Iris pigment epithelial cell (primary cell): ENCODE results near the gene UGT2A3.
"Not testable (repeated sequence)": the region's sequence is repeated elsewhere in the genome, so short reads cannot be mapped to it uniquely, and the experiment has no call there.

Experiments
- DNase-seq: peaks from one replicate; pipeline ENCODE4 v3.0.0-alpha.2; 2011; ENCODE audit warnings: low read depth

The UGT2A3 gene

GRCh38 chr4:68951078-68951805, at the start of gene UGT2A3:
Gene UGT2A3 (minus strand): TSS chr4:68951804. CDS start chr4:68951760, 44 bp downstream.
- DNase-seq, result no peak

DNA sequence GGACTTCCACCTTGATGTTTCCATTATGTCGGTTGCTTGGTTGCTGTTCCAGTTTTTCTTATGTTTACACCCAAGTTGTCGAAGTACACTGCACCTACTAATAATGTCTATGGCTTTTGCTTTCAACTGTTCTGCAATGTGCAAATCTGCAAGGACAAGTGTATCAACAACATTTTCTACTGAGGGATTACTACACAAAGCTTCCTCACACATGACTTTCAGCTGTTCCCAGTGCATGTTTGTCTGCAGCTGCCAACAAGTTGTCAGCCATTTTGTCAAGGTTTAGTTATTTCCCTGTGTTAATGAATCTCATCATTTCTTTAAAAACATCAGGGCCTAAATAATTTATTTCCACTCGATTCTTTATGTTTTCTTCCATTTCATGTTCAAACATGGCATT, 45.4 kb upstream of the UGT2A3 start:
- no peak for DNase-seq

GRCh38 chr4:68995292-68995691, 43.7 kb upstream of the UGT2A3 start:
- DNase-seq, result no peak

DNA sequence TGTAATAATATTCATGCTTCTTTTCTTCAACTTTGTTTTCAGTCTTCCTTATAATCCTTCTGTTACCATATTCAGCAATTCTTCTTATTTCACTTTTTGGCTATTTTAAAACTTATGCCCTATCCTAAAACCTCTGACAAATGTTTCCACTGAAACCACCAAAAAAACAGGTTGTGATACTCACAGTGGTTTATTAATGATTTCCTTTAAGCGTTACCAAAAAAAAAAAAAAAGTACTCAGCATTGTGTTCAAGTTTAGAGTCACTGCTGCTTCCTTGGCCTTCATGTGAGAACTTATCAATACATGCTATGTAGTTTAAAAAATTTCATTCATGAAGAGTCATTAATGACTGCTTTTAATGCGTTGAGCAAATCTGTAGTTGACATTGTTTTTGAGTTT, 35.4 kb upstream of the UGT2A3 start:
- no peak for DNase-seq

- no peak for DNase-seq
Measured at GRCh38 chr4:68985442-68985841, 33.8 kb upstream of the UGT2A3 start.

DNA sequence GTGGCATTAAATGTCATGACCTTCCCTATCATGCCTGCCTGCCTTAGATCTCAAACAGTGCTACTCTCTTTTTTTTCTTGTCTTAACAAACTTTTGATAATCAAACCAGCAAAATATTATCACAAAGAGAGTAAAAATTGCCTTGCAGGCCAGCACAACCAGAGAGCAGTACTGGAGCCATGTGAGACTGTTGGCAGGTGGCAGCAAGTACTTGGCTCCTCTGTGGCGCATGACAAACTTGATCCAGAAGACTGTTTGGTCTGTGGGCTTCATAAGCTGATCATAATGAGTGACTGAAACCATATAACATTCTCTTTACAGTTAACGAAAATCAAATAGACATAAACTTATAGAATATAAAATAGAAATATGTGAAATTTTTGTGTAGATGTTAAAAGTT, 33.3 kb upstream of the UGT2A3 start:
- DNase-seq, result no peak

DNA sequence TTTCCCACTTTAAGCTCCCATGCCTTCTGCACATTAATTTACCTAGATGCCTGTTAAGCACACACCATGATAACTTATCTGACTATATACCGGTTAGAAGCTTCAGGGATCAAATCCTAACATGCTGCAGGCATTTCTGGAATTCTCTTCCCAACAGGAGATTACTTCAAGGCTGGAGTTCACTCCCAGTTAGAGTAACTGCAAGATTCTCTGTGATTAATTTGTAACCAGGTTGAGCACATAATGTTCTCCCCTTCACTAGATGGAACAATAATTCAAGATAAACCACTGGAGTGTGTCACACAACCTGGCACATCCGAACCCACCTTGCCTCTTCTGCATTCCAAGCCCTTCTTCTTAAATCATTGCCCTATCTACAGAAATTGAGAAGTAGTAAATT, 11.8 kb upstream of the UGT2A3 start:
- DNase-seq, result no peak

GRCh38 chr4:68962868-68963267, 11.3 kb upstream of the UGT2A3 start:
- DNase-seq, result no peak

DNA sequence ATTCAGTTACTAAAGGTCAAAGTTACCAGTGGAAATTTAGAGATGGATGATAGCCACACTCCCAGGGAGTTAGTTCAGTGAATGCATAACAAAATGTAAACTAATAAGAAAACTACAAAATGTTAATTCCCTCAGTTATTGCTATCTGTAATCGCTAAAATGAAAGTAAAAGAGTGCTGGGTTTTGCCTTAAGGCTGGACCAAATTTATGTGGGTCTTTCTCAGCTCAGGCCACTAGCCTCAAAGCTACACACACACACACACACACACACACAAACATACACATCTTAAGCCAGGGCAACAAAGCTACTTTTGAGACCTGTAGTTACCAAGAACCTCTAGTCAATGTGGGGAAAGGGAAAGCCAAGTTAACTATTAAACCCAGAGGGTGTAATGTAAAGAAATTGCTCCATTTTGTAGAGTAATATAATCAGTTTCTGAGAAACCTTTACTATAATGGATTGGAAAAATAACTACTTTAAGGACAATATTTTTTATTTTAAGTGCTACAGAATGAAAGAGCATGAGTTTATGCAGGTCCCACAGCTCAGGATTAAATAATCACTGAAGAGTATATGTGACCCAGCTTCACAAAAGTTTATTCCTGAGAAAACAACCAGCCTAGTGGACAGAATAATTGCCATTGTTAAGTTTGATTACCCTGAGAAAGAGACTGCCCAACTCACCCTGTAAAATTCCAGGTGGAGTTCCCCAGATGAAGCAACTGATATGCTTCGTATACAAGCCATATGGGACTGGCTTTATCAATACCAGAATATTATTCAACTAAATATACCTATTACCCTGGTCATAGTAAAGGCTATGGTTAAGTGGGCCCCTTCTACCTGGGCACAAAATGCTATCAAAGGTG, 8.9 kb upstream of the UGT2A3 start:
- no peak for DNase-seq

- not testable (repeated sequence) for DNase-seq
Measured at GRCh38 chr4:68959085-68959484, 7.5 kb upstream of the UGT2A3 start.

DNA sequence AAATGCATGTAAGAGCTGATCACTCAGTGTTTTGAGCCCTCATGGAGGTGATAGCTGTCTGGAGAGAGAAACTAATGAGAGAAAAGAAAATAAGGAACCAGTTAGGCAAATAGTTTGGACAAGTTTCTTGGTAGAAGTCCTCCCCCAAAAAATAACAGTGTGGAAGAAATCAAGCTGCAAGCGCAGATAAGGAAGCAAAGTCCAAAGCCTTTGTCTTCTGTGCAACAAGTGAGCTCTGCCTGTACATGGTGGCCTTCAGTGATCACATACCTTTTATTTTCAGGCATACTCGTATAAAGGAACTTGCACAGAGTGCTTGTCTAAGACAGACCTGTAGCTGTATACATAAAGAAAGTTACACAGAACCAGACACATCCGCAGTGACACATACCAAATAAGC, 2.5 kb upstream of the UGT2A3 start:
- DNase-seq, result no peak

- no peak for DNase-seq
Measured at GRCh38 chr4:68953056-68953596, 1.5 kb upstream of the UGT2A3 start.

DNA sequence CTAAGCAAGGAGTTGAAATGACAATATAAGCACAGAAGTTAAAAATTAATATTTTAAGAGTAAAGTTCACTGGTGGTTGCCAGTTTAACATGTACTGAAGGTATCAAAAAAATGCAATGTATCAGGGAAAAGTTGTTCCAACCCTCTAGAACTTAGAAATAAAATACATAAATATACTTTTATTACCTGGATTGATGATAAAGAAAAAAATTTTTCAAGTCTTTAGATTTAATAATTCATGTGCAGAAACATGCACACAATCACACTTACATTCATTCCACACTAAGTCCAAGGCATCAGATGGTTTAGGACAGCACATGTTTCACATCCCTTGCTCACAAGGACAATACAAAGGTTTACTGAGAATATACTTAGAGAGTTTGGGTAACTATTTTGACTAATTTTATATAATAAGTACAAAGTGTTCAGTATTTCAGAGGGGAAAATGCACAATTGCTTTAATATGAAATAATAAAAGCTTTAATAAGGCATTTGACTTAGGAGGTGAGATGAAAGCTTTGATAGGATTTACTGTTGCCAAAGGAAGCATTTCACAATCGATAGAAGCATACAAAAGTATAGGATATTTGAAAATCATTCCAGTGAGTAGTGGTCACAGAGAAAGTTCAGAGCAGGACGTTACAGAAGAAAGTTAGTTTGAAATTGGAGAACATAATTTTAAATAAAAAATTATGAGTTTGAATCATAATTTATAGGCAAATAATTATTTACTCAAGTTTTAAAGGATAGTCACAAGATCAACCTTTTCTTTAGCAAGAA, 392 bp upstream of the UGT2A3 start:
- no peak for DNase-seq

DNA sequence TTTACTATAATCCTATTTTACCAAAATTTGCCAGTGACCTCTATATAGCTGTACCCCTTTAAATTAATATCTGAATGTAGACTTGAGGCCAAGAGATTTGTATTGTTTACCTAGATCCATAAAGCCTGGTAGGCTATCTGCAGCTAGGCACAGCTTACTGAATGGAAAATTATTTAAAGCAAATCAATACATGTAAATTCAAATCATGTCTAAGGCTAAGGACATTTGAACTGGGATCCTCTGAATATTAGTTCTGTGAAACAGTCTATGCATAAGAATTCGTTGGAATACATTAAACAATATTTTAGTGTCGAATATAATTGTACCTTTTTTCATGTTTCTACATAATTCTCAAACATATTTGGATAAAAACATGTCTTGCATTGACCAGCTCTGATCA, 1.6 kb downstream of the UGT2A3 start:
- DNase-seq, result no peak

- DNase-seq, result no peak
Measured at GRCh38 chr4:68948985-68949384, 2.6 kb downstream of the UGT2A3 start.

- DNase-seq, result no peak
Measured at GRCh38 chr4:68948044-68948743, 3.4 kb downstream of the UGT2A3 start.

- DNase-seq, result no peak
Measured at GRCh38 chr4:68929076-68929737, 22.4 kb downstream of the UGT2A3 start.

DNA sequence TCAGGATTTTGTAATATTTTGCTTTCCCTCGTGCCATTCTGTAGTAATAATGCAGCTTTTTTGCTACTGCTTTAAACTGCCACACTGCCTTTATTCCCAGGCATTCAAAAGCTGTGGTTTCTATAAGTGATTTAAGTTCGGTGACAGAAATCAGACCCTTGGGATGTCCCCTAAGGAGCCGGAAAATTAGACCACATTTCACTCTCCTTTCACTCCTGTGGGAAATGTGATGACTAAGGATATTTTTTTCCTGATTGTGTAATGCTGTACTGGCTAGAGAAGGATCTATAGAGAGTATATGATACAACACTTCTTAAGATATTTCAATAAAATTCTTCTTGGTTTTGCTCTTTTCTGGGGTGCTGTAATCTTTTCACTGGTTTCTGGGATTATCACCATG, 24.4 kb downstream of the UGT2A3 start:
- DNase-seq, result no peak

DNA sequence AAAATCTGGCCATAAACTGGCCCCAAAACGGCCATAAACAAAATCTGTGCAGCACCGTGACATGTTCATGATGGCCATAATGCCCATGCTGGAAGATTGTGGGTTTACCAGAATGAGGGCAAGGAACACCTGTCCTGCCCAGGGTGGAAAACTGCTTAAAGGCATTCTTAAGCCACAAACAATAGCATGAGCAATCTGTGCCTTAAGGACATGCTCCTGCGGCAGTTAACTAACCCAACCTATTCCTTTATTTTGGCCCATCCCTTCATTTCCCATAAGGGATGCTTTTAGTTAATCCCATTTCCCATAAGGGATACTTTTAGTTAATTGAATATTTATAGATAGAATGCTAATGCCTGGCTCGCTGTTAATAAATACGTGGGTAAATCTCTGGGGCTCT, 29.4 kb downstream of the UGT2A3 start:
- DNase-seq, result not testable (repeated sequence)

DNA sequence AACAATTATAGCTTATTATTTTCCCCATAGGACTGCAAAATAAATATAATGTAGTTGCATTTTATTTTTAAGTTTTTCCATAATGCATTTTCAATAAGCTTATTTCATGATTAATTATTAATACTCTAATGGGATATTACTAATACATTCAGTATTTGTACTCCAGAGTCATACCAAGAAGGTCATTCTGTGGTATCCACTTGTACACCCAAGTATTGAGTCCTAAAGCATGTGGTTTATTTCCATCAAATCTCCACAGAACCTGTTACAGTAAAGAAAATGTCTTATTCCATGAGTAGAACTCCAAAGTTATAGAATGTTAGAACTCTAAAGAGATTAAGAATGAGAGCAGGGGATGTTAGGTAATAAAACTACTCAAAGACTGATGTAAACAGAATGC, 30.6 kb downstream of the UGT2A3 start:
- DNase-seq, result no peak

- DNase-seq, result no peak
Measured at GRCh38 chr4:68917016-68917415, 34.6 kb downstream of the UGT2A3 start.
